MG63 (cell line): Measurements from ENCODE around the gene MED13L. TPM values are rescaled to one million over a fixed set of nuclear protein-coding genes. Genes with fewer than 3 reads are reported as not detected.

ENCODE experiments used
- DNase-seq: peaks from one replicate; pipeline ENCODE4 v3.0.0-alpha.2; 2020
- H3K27me3 ChIP-seq: fragments of 250-450 bp; sonication (Bioruptor Pico); 2 replicates; pipeline ENCODE4 v1.5.1; 2020; ENCODE audit warnings: mild to moderate bottlenecking, moderate library complexity
- H3K36me3 ChIP-seq: fragments of 250-450 bp; sonication (Bioruptor Pico); 2 replicates; pipeline ENCODE4 v1.5.1; 2020; ENCODE audit warnings: mild to moderate bottlenecking, moderate library complexity
- H3K4me3 ChIP-seq: fragments of 250-450 bp; sonication (Bioruptor Pico); 2 replicates; pipeline ENCODE4 v1.5.1; 2020; ENCODE audit warnings: mild to moderate bottlenecking, moderate library complexity
- H3K9me3 ChIP-seq: fragments of 250-450 bp; sonication (Bioruptor Pico); 2 replicates; pipeline ENCODE4 v1.5.1; 2020; ENCODE audit warnings: mild to moderate bottlenecking, moderate library complexity
- total RNA-seq: library from RNA; depleted of rRNA; stranded (reverse); fragments of >200 nt; shearing (Covaris generic); gene quantifications from 2 replicates; pipeline ENCODE4 v1.2.3, GENCODE V29; 2014; ENCODE audit warnings: low replicate concordance

Gene MED13L
- total RNA-seq, 1 experiment from 2014 or later = 16.1 TPM

DNA sequence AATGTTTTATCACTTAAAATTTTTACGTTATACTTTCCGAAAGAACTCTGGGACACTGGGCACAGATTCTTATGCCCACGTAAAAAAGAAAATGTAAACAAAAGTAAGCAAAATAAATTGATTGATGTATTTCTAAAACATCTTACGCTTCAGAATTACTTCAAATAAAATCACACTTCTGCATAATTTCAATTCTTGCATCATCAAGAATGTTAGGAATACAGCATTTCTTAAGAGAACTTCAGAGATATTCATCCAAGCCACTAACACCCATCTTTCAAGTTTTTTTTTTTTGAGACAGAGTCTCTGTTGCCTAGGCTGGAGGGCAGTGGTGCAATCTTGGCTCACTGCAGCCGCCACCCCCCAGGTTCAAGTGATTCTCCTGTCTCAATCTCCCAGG, 180.6 kb downstream of the MED13L start:
- Histone ChIP-seq H3K27me3 (no peaks in the 10 kb centered on the region), H3K4me3 (no peak overlapping the region), H3K9me3 (no peaks in the 10 kb centered on the region), H3K36me3 (no peaks in the 10 kb centered on the region)
- no peak for DNase-seq

DNA sequence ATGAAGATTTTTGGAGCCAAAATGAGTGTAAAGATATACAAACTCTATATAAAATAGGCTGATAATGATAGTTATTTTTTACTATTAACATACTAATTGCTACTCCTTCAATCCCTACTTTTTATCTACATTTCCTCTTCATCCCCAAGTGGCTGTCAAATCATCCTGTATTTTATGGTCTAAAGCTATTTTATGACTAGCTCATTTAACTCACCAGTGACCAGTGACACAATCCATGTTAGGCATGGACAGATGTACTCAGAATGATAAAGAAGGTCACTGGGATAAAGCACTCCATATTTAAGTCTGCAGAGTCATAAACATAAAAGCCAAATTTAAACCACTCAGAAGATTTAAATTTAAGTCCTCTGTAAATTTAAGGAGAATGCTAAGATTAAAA, 183.0 kb downstream of the MED13L start:
- no peak overlapping the region for H3K4me3 ChIP-seq
- no peaks in the 10 kb centered on the region for H3K27me3 ChIP-seq
- no peak for DNase-seq
- no peaks in the 10 kb centered on the region for H3K36me3 ChIP-seq
- no peaks in the 10 kb centered on the region for H3K9me3 ChIP-seq

DNA sequence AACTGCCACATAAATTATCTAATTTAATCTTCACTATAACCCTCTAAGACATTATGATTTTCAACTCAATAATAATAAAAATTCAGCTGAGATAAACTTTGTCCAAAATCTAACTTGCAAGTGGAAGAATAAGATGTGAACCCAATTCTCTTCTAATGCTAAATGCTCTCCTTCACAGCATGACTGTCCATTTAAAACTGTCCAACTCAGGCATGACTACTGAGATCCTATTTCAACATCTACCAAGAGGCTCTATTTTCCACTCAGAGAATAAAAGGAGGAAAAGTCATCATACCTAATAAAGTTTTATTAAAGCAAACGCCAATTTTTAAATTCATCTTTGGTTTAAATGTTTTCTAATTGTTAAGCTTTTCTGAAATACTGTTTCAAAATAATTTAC, 183.6 kb downstream of the MED13L start:
- Histone ChIP-seq H3K27me3 (no peaks in the 10 kb centered on the region), H3K36me3 (no peaks in the 10 kb centered on the region), H3K9me3 (no peaks in the 10 kb centered on the region), H3K4me3 (no peak overlapping the region)
- DNase-seq = no peak

DNA sequence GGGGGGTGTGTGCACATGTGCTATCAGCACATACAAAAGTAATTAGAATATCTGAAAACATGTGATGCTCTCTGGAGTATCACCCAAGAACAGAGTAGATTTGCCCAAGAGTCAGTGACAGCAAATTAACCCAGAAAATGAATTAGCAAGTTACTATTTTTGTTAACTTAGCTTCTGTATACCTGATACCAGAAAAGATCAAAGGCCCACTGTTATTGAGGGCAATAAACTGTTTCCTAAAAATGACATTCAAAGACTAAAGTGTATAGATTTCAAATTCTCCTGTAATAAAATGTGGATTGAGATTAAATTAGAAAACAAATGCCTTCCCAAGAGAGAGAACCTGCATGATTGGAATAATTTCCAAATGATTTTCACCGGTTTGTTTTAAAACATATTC, 184.7 kb downstream of the MED13L start:
- H3K36me3 ChIP-seq = no peaks in the 10 kb centered on the region
- no peak for DNase-seq
- no peaks in the 10 kb centered on the region for H3K27me3 ChIP-seq
- H3K4me3 ChIP-seq = no peak overlapping the region
- H3K9me3 ChIP-seq = no peaks in the 10 kb centered on the region

DNA sequence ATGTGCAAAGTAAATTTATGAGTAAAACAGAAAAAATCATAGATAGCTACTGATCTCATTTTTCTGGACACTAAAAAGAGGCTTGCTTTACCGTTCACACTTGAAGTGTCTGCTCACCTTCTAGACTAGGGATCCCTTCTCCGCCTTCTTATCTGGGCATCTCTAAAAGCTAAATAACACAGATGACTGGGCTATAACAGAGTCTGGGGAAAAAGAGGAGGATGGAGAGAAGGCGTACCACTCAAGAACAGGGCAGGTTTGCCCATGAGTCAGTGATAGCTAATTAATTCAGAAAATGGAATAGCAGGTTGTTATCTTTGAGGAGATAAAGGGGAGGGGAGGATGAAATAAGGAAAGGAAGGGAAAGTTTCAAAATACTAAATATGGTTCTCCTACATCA, 185.3 kb downstream of the MED13L start:
- H3K9me3 ChIP-seq = no peaks in the 10 kb centered on the region
- DNase-seq = no peak
- no peaks in the 10 kb centered on the region; the same call in 1 of the 2 replicates for H3K36me3 ChIP-seq
- H3K4me3 ChIP-seq = no peak overlapping the region
- H3K27me3 ChIP-seq = no peaks in the 10 kb centered on the region

DNA sequence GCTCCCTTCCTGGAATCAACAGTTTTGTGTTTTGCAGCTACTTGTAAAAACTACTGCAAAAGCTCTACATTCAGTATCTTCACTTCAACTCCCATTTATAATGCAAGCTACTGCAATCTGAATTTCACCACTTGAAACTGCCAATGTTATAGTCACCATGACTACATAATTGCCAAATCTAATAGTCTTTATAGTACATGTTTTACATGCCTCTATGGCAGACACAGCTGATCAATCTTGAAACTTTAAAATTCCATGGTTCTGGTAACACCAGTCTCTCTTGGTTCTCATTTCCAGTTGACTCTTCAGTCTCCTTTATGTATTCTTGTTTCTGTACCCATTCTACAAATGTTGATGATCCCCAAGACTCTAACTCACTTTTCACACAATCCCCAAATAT, 185.9 kb downstream of the MED13L start:
- no peaks in the 10 kb centered on the region for H3K27me3 ChIP-seq
- no peaks in the 10 kb centered on the region for H3K9me3 ChIP-seq
- DNase-seq = no peak
- H3K36me3 ChIP-seq = no peaks in the 10 kb centered on the region; the same call in 1 of the 2 replicates
- H3K4me3 ChIP-seq = no peak overlapping the region

DNA sequence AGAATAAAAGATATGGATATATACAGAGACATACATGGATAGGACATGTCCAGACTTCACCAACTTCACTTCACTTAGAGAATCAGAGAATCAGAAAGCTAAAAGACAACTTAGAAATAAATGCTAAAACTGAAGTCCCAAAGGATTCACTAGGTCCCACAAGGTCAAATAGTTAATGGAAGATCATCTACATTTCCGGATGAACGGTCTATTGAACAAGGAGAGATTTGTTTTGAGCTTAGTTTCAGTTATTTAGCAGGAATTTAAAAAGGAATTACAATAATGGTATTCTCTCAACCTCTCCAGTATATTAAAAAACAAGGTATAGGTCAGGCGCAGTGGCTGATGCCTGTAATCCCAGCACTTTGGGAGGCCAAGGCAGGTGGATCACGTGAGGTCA, 187.0 kb downstream of the MED13L start:
- no peaks in the 10 kb centered on the region for H3K27me3 ChIP-seq
- no peaks in the 10 kb centered on the region; the same call in 1 of the 2 replicates for H3K36me3 ChIP-seq
- H3K9me3 ChIP-seq = no peaks in the 10 kb centered on the region
- DNase-seq = no peak
- no peak overlapping the region for H3K4me3 ChIP-seq

DNA sequence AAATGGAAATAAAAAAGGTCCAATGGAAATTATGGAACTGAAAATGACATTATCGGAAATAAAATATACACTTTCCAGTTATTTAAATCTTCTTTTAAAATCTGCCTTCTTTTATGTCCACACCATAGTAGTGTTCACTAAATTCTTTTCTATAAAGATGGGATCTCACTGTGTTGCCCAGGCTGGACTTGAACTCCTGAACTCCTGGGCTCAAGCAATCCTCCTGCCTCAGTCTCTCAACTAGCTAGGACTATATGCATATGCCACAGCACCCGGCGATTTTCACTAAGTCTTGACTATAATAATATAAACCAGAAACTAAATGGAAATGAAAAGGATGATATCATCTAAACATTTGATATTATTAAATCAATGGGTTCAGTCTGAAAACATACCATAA, 188.4 kb downstream of the MED13L start:
- Histone ChIP-seq H3K9me3 (no peaks in the 10 kb centered on the region), H3K27me3 (no peaks in the 10 kb centered on the region), H3K36me3 (no peaks in the 10 kb centered on the region; the same call in 1 of the 2 replicates), H3K4me3 (no peak overlapping the region)
- no peak for DNase-seq

DNA sequence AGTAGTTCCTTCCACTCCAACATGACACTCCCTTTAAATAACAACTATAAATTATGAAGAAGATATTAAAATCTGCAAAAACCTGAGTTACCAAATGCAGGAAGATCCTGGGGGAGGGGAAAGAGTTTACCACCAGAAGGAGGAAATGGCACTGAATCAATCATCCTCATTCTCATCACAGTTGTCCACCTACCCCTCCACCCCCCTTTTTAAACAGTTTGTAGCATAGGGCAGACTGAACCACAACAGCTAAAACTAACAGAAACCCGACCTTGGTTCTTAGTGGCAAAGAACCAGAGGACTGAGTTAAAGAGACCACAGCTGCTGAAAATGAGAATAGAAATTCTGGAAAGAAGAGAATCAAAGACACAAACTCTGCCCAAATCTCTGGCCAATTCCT, 189.5 kb downstream of the MED13L start:
- H3K4me3 ChIP-seq = no peak overlapping the region
- H3K9me3 ChIP-seq = no peaks in the 10 kb centered on the region
- no peaks in the 10 kb centered on the region; the same call in 1 of the 2 replicates for H3K36me3 ChIP-seq
- H3K27me3 ChIP-seq = no peaks in the 10 kb centered on the region
- DNase-seq = no peak

DNA sequence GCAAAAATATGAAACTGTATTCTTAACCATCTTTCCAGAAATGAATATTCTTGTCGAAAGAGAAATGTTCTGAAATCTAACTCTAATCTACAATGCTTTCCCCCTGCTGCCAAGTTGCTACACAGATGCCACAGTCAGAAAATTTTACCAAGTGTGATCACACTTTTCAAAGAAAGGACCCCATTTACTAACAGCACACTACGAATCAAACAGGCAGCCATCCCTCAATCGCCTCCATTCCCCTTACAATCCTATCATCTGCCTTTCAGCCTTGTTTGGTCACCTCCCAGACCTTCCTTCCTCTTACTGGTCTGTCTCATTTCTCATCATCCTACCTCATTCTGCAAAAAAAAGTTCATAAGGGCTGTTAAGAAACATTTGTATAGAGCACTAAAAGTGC, 190.1 kb downstream of the MED13L start:
- no peak for DNase-seq
- H3K4me3 ChIP-seq = no peak overlapping the region
- H3K27me3 ChIP-seq = no peaks in the 10 kb centered on the region
- no peaks in the 10 kb centered on the region for H3K9me3 ChIP-seq
- H3K36me3 ChIP-seq = no peaks in the 10 kb centered on the region; the same call in 1 of the 2 replicates

DNA sequence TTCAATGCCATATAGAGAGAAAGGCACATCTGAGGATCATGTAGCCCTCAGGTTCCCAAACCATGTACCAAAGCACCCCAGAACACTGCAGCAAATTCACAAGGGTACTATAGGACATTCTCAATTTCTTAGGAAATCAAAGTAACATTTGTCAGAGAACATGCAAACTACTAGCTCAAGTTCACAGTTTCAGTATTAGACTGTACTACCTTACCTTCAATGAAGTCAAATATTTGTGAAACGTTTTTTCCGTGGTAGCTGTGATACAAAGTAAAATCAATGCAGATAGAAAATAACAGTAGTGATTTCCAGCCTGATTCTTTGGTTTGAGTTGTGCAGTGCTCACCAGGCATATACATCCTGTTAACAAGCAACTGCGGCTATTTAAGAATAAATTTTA, 197.1 kb downstream of the MED13L start:
- no peaks in the 10 kb centered on the region for H3K27me3 ChIP-seq
- H3K9me3 ChIP-seq = no peaks in the 10 kb centered on the region
- no peak for DNase-seq
- H3K4me3 ChIP-seq = no peak overlapping the region
- H3K36me3 ChIP-seq = no peaks in the 10 kb centered on the region; the same call in 1 of the 2 replicates

DNA sequence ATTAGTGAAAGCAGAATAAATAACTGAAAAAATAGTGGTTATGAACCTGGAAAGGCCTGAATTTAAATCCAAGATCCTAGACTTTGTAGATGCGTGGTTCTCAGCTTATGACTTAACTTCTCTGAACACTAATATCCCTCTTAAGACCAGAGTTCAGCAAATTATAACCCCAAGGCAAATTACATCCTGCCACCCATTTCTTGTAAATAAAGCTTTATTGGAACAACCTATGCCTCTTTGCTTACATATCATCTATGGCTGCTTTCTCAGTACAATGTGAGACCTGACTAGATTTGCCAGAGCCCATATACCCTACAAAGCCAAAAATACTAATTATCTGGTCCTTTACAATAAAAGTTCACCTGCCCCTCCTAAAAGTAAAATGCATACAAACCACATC, 199.1 kb downstream of the MED13L start:
- no peaks in the 10 kb centered on the region for H3K27me3 ChIP-seq
- H3K36me3 ChIP-seq = no peaks in the 10 kb centered on the region
- no peak overlapping the region for H3K4me3 ChIP-seq

DNA sequence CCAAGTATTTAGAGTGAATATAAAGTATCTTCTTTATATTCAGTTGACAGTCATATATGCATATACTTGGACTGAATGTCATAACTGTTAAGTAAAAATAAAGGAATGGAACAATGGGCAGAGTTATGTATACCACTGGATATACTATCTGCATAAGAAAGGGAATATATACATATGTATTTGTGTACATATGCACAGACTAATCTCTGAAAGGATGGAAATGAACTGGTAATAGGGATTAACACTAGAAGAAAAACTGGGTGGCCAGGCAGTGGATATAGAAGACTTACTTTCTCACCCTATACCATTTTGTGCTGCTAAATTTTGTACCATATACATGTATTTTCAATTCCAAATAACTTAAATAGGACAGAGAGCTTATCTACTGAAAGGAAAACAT, 200.1 kb downstream of the MED13L start:
- Histone ChIP-seq H3K27me3 (no peaks in the 10 kb centered on the region), H3K9me3 (no peaks in the 10 kb centered on the region), H3K4me3 (no peak overlapping the region), H3K36me3 (no peaks in the 10 kb centered on the region)
- DNase-seq = no peak

More for the DNA sequence above, 199.1 kb downstream of the MED13L start:
- DNase-seq = no peak
- no peaks in the 10 kb centered on the region for H3K9me3 ChIP-seq

DNA sequence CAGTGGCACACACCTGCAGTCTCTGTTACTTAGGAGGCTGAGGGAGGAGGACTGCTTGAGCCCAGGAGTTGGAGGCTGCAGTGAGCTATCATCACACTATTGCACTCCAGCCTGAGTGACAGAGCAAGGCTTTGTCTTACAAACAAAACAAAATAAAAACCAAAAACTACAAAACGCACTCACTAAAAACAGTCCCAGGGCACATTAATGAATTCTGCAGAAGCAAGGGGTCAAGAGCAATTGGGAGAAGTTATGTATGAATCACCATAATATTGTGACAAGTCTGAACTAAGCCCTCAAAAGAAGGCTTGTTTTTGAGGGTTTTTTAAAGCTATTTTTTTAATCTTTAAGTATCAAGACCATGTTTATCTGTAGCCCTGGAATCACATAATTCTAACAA, 201.1 kb downstream of the MED13L start:
- no peaks in the 10 kb centered on the region for H3K27me3 ChIP-seq
- H3K4me3 ChIP-seq = no peak overlapping the region
- no peaks in the 10 kb centered on the region for H3K9me3 ChIP-seq
- no peaks in the 10 kb centered on the region for H3K36me3 ChIP-seq
- DNase-seq = no peak

DNA sequence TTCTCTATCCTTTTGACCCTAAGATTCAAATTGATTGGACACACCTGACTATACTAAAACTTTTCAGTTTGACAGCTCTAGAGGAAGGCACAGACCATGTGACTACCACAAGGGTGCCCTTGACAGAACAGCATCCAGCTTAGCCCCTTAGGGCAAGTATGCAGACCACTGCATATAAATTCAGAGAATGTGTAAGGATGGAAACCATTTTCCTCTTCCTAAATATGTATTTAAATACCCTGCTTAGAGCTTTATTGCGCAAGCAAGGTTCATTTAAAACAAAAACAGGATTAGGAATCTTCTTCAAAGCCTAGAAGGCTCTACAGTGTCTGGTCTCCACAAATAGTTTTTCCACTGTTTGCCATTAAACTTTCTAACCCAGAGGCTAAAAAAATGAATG, 202.8 kb downstream of the MED13L start:
- no peak overlapping the region for H3K4me3 ChIP-seq
- no peaks in the 10 kb centered on the region for H3K36me3 ChIP-seq
- no peaks in the 10 kb centered on the region for H3K9me3 ChIP-seq
- H3K27me3 ChIP-seq = no peaks in the 10 kb centered on the region
- no peak for DNase-seq

DNA sequence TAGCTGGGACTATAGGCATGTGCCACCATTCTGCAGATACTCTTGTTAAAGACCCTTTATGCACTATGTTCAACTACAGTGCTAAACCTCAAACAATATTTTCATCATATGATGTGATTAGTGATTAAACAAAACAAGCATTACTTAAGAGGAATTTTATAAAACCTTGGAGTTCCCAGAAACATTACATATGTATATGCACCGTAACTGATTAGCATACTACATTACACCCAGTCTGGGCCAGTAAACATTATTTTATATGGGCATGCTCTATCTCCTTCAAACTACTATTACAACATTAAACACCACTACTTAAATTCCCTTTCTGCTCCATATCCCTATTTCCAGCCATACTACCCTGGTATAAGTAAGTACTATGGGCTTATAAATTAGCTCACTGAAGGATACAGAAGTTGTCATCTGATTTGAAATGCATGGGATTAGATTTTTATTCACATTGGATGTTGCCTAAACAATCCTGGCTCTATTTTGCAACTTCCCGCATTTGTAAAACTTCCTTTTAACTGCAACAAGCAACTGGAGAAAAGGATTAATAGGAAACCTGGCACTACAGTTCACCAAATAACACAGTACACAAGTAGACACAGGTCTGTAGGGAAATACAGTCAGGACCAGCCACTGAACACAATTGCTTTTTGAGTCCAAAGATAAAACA, 205.8 kb downstream of the MED13L start:
- Histone ChIP-seq H3K36me3 (no peaks in the 10 kb centered on the region), H3K27me3 (no peaks in the 10 kb centered on the region), H3K9me3 (no peaks in the 10 kb centered on the region), H3K4me3 (no peak overlapping the region)
- DNase-seq = no peak

DNA sequence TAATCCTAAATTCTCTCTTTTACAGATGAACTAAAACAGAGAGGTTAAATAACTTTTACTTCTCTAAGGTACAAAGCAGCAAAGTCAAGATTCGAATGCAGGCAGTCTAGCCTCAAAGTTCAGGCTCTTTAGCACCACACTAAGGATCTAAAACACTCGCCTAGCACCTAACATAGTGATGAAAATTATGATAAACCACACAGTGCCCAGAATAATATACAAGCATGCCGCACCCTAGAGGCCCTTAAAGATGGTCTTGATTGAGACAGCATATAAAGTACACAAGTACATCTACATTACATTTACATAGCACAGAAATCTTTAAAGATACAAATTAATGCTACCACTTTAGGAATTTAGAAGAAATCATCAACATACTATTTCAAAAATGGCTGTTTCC, 207.0 kb downstream of the MED13L start:
- Histone ChIP-seq H3K27me3 (no peaks in the 10 kb centered on the region), H3K4me3 (no peak overlapping the region), H3K9me3 (no peaks in the 10 kb centered on the region), H3K36me3 (no peaks in the 10 kb centered on the region)
- no peak for DNase-seq

DNA sequence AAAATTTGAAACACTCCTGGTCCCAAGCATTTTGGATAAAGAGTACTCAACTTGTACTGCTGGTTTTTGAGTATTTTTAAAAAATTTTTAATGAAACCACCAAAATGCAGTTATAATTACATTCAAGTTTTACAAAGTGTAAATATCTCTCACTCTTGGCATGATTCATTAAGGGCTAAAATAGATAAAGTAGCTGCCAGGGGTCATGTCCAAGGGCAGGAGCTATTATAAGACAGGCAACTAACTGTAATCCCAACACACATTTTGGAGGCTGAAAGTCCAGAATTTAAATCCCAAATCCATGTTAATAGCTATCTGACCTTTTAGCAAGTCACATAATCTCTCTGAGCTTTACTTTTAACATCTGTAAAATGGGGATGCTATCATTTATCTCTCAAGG, 207.6 kb downstream of the MED13L start:
- no peaks in the 10 kb centered on the region; the same call in 1 of the 2 replicates for H3K36me3 ChIP-seq
- H3K4me3 ChIP-seq = no peak overlapping the region
- H3K9me3 ChIP-seq = no peaks in the 10 kb centered on the region
- DNase-seq = no peak
- no peaks in the 10 kb centered on the region for H3K27me3 ChIP-seq
